Activated CD4-positive, alpha-beta T cell treated with anti-CD3 and anti-CD28 coated beads, Interleukin-2, amount 50 U/mL, for 4 hours (primary cell): ENCODE data around the gene CAP1.
"Not testable (repeated sequence)": the region's sequence is repeated elsewhere in the genome, so short reads cannot be mapped to it uniquely, and the experiment has no call there.

ENCODE experiments used
- DNase-seq, 2 experiments: peaks; one replicate each; pipeline ENCODE4 v3.0.0-alpha.2; 2020

CAP1 gene

GRCh38 chr1:40032240-40032891, 8.2 kb upstream of the CAP1 start:
- DNase-seq: peak; percentile 26 to 49

- no peak for DNase-seq
Measured at GRCh38 chr1:40034869-40035268, 5.7 kb upstream of the CAP1 start.

- no peak for DNase-seq
Measured at GRCh38 chr1:40036574-40036973, 4.0 kb upstream of the CAP1 start.

- DNase-seq: not testable (repeated sequence)
Measured at GRCh38 chr1:40037254-40037653, 3.3 kb upstream of the CAP1 start.

GRCh38 chr1:40038697-40039096, 1.8 kb upstream of the CAP1 start:
- DNase-seq: no peak

GRCh38 chr1:40039245-40039756, 1.2 kb upstream of the CAP1 start:
- no peak for DNase-seq

GRCh38 chr1:40039757-40040510, 595 bp upstream of the CAP1 start:
- DNase-seq: peak; percentile 33 to 35

GRCh38 chr1:40041466-40041838, 923 bp downstream of the CAP1 start:
- DNase-seq: no peak

GRCh38 chr1:40042341-40042740, 1.8 kb downstream of the CAP1 start:
- no peak for DNase-seq

GRCh38 chr1:40044110-40044509, 3.6 kb downstream of the CAP1 start:
- DNase-seq: no peak

- DNase-seq: no peak
Measured at GRCh38 chr1:40045182-40045581, 4.7 kb downstream of the CAP1 start.

- DNase-seq: no peak
Measured at GRCh38 chr1:40045766-40046165, 5.2 kb downstream of the CAP1 start.

GRCh38 chr1:40047276-40047675, 6.7 kb downstream of the CAP1 start:
- DNase-seq: no peak

- no peak for DNase-seq
Measured at GRCh38 chr1:40047769-40048168, 7.2 kb downstream of the CAP1 start.

GRCh38 chr1:40049725-40050124, 9.2 kb downstream of the CAP1 start:
- DNase-seq: no peak

- DNase-seq: no peak
Measured at GRCh38 chr1:40050863-40051262, 10.3 kb downstream of the CAP1 start.

- no peak for DNase-seq
Measured at GRCh38 chr1:40053138-40053887, 12.8 kb downstream of the CAP1 start.

GRCh38 chr1:40056519-40057309, 16.2 kb downstream of the CAP1 start:
- no peak for DNase-seq

GRCh38 chr1:40057310-40058030, 16.9 kb downstream of the CAP1 start:
- DNase-seq: no peak

- DNase-seq: no peak
Measured at GRCh38 chr1:40058097-40058452, 17.5 kb downstream of the CAP1 start.

GRCh38 chr1:40058453-40059337, 18.2 kb downstream of the CAP1 start:
- DNase-seq: no peak
